ENCODE measurements around the gene RPS6KA6.
A peak's percentile ranks its signal among the peaks of the same experiment; 100 is the strongest.

Gene RPS6KA6

GRCh38 chrX:84165711-84166110, 22.3 kb downstream of the RPS6KA6 start:
- DNase-seq: no peak

- no peak for DNase-seq
Observed at GRCh38 chrX:84162401-84162800, 25.6 kb downstream of the RPS6KA6 start.

DNA sequence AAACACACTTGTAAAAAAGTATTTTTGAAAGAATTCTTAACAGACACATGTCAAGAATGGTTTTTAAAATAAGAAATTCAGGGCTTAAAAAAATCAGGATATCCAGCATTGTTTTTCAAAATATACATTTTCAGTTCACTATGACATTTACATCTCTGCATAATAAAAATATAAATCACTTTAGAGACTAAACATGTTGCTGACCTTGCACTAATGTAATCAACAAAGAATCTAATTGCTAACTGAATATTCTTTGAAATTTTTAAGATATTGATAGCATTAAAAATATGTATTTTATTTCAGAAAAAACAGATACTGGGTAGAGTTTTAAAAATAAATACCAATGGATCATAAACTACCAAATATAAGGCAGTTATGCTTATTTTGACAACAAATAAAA, 26.4 kb downstream of the RPS6KA6 start:
- no peak for DNase-seq

GRCh38 chrX:84160736-84161135, 27.3 kb downstream of the RPS6KA6 start:
- DNase-seq: no peak

- no peak for DNase-seq
Observed at GRCh38 chrX:84156821-84157220, 31.2 kb downstream of the RPS6KA6 start.

DNA sequence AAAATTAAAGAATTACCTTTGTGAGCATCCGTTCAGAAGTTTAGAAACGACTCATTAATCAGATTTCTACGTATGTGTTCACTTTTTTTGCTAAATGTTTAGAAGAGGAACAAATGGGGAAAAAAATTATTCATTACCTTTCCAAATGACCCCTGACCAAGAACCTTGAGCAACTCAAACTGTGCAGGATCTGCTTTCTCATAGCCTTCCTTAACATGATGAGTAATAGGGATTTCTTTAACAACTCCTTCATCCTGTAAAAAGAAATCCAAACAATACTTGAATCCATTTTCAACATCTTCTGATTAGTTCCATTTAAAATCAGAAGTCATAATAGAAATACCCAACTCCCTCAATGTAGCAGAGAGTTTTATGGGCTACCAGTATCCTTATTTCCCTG, 32.1 kb downstream of the RPS6KA6 start:
- no peak for DNase-seq

GRCh38 chrX:84153538-84153937, 34.5 kb downstream of the RPS6KA6 start:
- DNase-seq: no peak

- DNase-seq: no peak
Observed at GRCh38 chrX:84144991-84145390, 43.0 kb downstream of the RPS6KA6 start.

- no peak for DNase-seq
Observed at GRCh38 chrX:84144281-84144680, 43.7 kb downstream of the RPS6KA6 start.

- DNase-seq: no peak
Observed at GRCh38 chrX:84133023-84133422, 55.0 kb downstream of the RPS6KA6 start.

DNA sequence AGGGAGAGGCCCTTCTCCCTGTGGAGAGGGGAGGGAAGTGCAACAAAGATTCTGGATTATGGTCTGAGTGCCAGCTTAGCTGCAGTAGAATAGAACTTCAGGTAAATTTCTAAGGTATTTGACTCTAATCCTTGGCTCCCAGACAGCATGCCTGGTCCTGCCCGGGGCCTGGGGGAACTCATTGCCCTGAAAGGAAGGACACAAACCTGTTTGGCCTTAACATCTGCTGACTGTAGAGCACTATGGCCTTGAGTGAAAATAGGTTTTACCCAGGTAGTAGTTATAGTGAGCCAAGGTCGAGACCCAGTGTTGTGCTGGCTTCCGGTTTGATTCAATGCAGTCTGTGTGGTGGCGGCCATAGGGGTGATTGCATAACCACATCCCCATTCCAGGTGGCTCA, 64.4 kb downstream of the RPS6KA6 start:
- no peak for DNase-seq

DNA sequence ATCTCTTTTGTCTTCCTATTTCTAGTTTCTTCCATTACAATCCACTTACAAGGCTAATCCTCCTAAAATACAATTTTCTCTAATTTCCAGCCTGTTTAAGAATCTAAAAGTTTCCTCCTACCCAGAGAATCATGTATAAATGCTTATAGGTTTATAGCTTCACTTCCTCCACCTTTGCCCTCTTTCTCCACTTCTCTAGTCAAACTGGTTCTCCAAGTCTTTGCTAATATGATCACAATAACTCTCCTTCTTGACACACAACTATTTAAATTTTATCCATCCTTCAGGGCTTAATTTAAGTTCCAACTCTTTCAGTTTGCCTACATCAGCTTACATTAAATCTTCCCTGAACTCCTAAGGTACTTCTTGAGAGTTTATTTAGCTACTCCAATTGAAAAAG, 69.2 kb downstream of the RPS6KA6 start:
- no peak for DNase-seq

- no peak for DNase-seq
Observed at GRCh38 chrX:84118315-84118714, 69.7 kb downstream of the RPS6KA6 start.

GRCh38 chrX:84108584-84108983, 79.4 kb downstream of the RPS6KA6 start:
- DNase-seq: no peak

- DNase-seq: no peak
Observed at GRCh38 chrX:84099120-84099519, 88.9 kb downstream of the RPS6KA6 start.

DNA sequence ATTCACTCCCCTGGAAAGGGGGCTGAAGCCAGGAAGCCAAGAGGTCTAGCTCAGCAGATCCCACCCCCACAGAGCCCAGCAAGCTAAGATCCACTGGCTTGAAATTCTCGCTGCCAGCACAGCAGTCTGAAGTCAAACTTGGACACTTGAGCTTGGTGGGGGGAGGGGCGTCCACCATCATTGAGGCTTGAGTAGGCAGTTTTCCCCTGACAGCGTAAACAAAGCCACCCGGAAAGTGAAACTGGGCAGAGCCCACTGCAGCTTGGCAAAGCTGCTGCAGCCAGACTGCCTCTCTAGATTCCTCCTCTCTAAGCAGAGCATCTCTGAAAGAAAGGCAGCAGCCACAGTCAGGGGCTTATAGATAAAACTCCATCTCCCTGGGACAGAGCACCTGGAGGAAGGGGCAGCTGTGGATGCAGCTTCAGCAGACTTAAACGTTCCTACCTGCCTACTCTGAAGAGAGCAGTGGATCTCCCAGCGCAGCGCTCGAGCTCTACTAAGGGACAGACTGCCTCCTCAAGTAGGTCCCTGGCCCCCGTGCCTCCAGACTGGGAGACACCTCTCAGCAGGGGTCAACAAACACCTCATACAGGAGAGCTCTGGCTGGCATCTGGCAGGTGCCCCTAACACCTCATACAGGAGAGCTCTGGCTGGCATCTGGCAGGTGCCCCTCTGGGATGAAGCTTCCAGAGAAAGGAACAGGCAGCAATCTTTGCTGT, 108.4 kb downstream of the RPS6KA6 start:
- peak; percentile 14 for DNase-seq

- peak; percentile 6 for DNase-seq
Observed at GRCh38 chrX:84078991-84079390, 109.0 kb downstream of the RPS6KA6 start.

DNA sequence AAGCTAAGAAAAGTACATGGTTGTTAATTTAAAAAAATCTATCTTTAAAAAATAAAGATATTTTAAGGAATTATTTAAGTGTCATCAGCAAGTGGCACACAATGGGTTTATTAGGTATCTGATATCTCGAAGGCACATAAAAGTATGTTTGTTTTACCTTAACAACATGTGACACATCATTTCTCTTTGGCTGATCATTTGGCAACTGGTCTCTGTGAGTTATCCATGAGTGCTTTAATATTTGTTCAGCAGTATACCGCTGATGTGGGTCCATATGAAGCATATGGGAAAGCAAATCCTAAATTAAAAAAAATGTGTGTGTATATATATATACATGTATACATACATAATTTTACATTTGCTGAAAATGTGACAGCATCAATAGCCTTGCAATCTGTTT, 123.2 kb downstream of the RPS6KA6 start:
- DNase-seq: no peak

DNA sequence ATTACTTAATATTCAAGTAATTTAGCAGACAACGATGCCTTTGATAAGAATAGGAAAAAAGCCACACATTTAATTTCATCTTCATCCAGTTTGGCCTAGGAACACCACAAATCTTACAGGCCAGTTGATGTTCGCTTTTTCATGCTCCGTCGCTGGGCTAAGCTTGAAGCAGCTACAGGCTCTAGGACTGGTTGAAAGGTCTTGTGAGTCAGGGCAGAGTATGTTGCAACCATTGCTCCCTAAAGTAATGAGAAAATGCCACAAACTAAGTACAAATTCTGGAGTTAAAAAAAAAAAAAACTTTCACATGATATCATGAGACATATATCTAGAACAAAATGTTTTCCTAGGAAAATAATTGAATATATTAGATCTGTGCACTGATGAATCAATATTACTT, 123.8 kb downstream of the RPS6KA6 start:
- DNase-seq: no peak

DNA sequence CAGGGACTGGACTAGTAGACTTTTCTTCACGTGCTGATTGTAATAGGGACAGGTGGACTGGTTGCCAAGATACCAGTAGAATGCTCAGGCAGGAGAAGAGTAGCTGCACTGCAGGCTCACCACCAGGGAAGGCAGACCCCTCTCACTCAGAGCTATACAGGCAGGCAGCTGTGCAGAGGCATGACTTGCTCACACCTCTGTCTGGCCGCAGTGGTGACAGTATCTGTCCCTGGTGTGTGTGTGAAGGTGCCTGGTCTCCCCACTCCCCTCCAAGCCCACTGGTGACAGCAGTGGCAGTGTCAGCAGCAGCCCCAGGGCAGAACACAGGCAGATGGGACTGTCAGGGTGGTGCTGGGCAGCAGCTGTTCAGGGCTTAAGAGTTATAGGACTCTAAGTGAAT, 140.7 kb downstream of the RPS6KA6 start:
- no peak for DNase-seq

GRCh38 chrX:84046403-84046984, 141.5 kb downstream of the RPS6KA6 start:
- peak; percentile 3 for DNase-seq

DNA sequence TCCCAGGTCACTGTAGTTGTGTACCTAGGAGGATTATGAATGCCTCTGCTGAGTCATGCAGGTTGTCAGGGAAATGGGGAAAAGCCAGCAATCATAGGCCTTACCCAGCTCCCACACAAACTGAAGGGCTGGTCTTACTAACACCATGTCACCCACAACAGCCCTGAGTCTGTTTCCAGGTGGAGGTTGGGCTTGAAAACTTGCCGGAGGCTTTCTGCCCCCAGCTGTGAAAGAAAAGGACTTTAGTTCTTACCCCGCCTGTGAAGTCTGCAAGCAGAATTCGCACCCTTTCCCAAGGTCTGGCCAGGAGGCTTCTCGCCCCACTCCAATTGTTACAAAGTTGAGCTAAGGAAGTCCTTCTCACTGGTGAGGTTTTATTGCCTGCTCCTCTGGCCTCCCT, 143.9 kb downstream of the RPS6KA6 start:
- no peak for DNase-seq

Data from right kidney (tissue), 1 donor.